ENCODE measurements around the gene NF1. TPM values are rescaled to one million over a fixed set of nuclear protein-coding genes. Genes with fewer than 3 reads are reported as not detected.

The NF1 gene
- total RNA-seq, 1 donor from 2014 or later = 82.5 TPM

- DNase-seq (ENCODE audit: low spot score, unreplicated experiment) = no peak
- no peaks in the 10 kb centered on the region for H3K9me3 Mint-ChIP-seq (ENCODE audit: low read depth)
These were observed 224.3 kb downstream of the NF1 start for GRCh38 chr17:31318851-31319661.

DNA sequence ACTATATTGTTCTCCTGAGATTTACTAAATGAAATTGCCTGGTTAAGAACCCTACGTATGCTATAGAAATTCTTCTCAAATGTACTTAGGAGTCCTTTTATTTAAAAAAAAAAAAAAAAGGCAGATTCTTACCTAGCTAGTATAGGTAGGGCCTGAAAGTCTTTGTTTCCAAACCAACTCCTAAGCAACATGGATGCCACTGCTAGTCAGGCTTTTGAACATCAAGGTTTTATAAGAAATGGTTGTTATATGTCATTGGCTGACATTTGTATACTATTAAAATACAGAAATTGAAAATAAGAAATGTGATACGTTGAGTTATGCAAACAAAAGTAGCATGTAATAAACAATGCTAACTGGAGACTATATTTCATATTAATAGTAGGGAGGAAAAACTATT lies 225.5 kb downstream of the NF1 start:
- H3K9me3 Mint-ChIP-seq (ENCODE audit: low read depth) = no peaks in the 10 kb centered on the region
- H3K4me3 Mint-ChIP-seq (ENCODE audit: low read depth) = no peak overlapping the region
- H3K27me3 Mint-ChIP-seq = no peaks in the 10 kb centered on the region
- no peak overlapping the region for H3K27ac Mint-ChIP-seq
- H3K36me3 Mint-ChIP-seq (ENCODE audit: insufficient read depth) = peaks cover 2% of the 10 kb centered on the region
- TF ChIP-seq CTCF (IDR thresholded peaks at IDR 0.05; ENCODE audit: unreplicated experiment) = no peak
- no peak for DNase-seq (ENCODE audit: low spot score, unreplicated experiment)
- H3K4me1 Mint-ChIP-seq (ENCODE audit: low read depth) = peaks cover 8% of the 10 kb centered on the region

More at GRCh38 chr17:31318851-31319661, 224.3 kb downstream of the NF1 start:
- H3K4me1 Mint-ChIP-seq (ENCODE audit: low read depth) = peaks cover 8% of the 10 kb centered on the region
- no peak overlapping the region for H3K27ac Mint-ChIP-seq
- TF ChIP-seq CTCF (IDR thresholded peaks at IDR 0.05; ENCODE audit: unreplicated experiment) = no peak
- no peaks in the 10 kb centered on the region for H3K27me3 Mint-ChIP-seq
- H3K36me3 Mint-ChIP-seq (ENCODE audit: insufficient read depth) = peaks cover 2% of the 10 kb centered on the region
- no peak overlapping the region for H3K4me3 Mint-ChIP-seq (ENCODE audit: low read depth)

- Mint-ChIP-seq H3K9me3 (ENCODE audit: low read depth) (no peaks in the 10 kb centered on the region), H3K4me1 (ENCODE audit: low read depth) (peaks cover 8% of the 10 kb centered on the region), H3K4me3 (ENCODE audit: low read depth) (no peak overlapping the region), H3K27me3 (no peaks in the 10 kb centered on the region), H3K27ac (no peak overlapping the region), H3K36me3 (ENCODE audit: insufficient read depth) (peaks cover 2% of the 10 kb centered on the region)
- no peak for TF ChIP-seq CTCF (IDR thresholded peaks at IDR 0.05; ENCODE audit: unreplicated experiment)
- no peak for DNase-seq (ENCODE audit: low spot score, unreplicated experiment)
These were observed 226.0 kb downstream of the NF1 start for GRCh38 chr17:31320791-31321190.

GRCh38 chr17:31321481-31321880 lies 226.7 kb downstream of the NF1 start, which contains the start of gene EVI2A:
EVI2A (minus strand) TSS chr17:31321622; CDS start chr17:31319013, 2,609 bp downstream.
- TF ChIP-seq CTCF (IDR thresholded peaks at IDR 0.05; ENCODE audit: unreplicated experiment) = no peak
- DNase-seq (ENCODE audit: low spot score, unreplicated experiment) = no peak

DNA sequence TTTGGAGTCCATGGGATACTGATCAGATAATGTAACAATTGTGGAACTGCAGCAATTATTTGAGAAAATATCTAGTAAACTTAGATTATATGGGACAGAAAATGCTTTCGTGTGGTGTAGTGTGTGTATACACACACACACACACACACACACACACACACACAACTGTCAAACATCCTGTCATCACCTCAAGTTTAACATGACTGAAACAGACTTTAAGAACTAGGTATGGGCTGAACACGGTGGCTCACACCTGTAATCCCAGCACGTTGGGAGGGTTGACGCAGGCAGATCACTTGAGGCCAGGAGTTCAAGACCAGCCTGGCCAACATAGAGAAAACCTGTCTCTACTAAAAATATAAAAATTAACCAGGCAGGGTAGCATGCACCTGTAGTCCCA lies 227.2 kb downstream of the NF1 start:
- no peaks in the 10 kb centered on the region for H3K9me3 Mint-ChIP-seq (ENCODE audit: low read depth)
- DNase-seq (ENCODE audit: low spot score, unreplicated experiment) = no peak
- no peak overlapping the region for H3K4me3 Mint-ChIP-seq (ENCODE audit: low read depth)
- peaks cover 6% of the 10 kb centered on the region for H3K36me3 Mint-ChIP-seq (ENCODE audit: insufficient read depth)
- H3K27me3 Mint-ChIP-seq = no peaks in the 10 kb centered on the region
- no peak for TF ChIP-seq CTCF (IDR thresholded peaks at IDR 0.05; ENCODE audit: unreplicated experiment)
- H3K4me1 Mint-ChIP-seq (ENCODE audit: low read depth) = peaks cover 6% of the 10 kb centered on the region
- no peak overlapping the region for H3K27ac Mint-ChIP-seq

More at GRCh38 chr17:31321481-31321880, 226.7 kb downstream of the NF1 start, which contains the start of gene EVI2A:
- no peaks in the 10 kb centered on the region for H3K27me3 Mint-ChIP-seq
- no peaks in the 10 kb centered on the region for H3K9me3 Mint-ChIP-seq (ENCODE audit: low read depth)
- no peak within 1 kb of the TSS for H3K4me3 Mint-ChIP-seq (ENCODE audit: low read depth)
- peaks cover 8% of the 10 kb centered on the region for H3K4me1 Mint-ChIP-seq (ENCODE audit: low read depth)
- no peak within 1 kb of the TSS for H3K27ac Mint-ChIP-seq
- peaks cover 3% of the 10 kb centered on the region for H3K36me3 Mint-ChIP-seq (ENCODE audit: insufficient read depth)

All from progenitor cell of endocrine pancreas (in vitro differentiated cells).